Measurements from ENCODE around the gene KSR1.

Gene KSR1

GRCh38 chr17:27539794-27540317 lies 83.6 kb downstream of the KSR1 start:
- no peak for DNase-seq

- peak; percentile 28 for DNase-seq
Observed at GRCh38 chr17:27540318-27541101, 84.3 kb downstream of the KSR1 start.

- no peak for DNase-seq
Observed at GRCh38 chr17:27541301-27542023, 85.2 kb downstream of the KSR1 start.

- DNase-seq = no peak
Observed at GRCh38 chr17:27542841-27543463, 86.7 kb downstream of the KSR1 start.

GRCh38 chr17:27543464-27543856 lies 87.2 kb downstream of the KSR1 start:
- no peak for DNase-seq

- DNase-seq = no peak
Observed at GRCh38 chr17:27543958-27544349, 87.7 kb downstream of the KSR1 start.

- no peak for DNase-seq
Observed at GRCh38 chr17:27544350-27545131, 88.3 kb downstream of the KSR1 start.

- DNase-seq = peak; percentile 70
Observed at GRCh38 chr17:27545562-27546229, 89.4 kb downstream of the KSR1 start.

GRCh38 chr17:27546624-27547300 lies 90.5 kb downstream of the KSR1 start:
- no peak for DNase-seq

- DNase-seq = no peak
Observed at GRCh38 chr17:27547301-27547683, 91.0 kb downstream of the KSR1 start.

GRCh38 chr17:27548369-27548768 lies 92.1 kb downstream of the KSR1 start:
- no peak for DNase-seq

- DNase-seq = no peak
Observed at GRCh38 chr17:27549251-27549893, 93.1 kb downstream of the KSR1 start.

GRCh38 chr17:27550291-27550930 lies 94.2 kb downstream of the KSR1 start:
- DNase-seq = no peak

GRCh38 chr17:27550974-27551505 lies 94.8 kb downstream of the KSR1 start:
- DNase-seq = no peak

- DNase-seq = no peak
Observed at GRCh38 chr17:27551701-27552248, 95.5 kb downstream of the KSR1 start.

- DNase-seq = no peak
Observed at GRCh38 chr17:27552276-27552732, 96.1 kb downstream of the KSR1 start.

- DNase-seq = no peak
Observed at GRCh38 chr17:27553019-27553511, 96.8 kb downstream of the KSR1 start.

GRCh38 chr17:27554152-27554551 lies 97.9 kb downstream of the KSR1 start:
- DNase-seq = no peak

- DNase-seq = no peak
Observed at GRCh38 chr17:27554911-27555310, 98.7 kb downstream of the KSR1 start.

GRCh38 chr17:27555339-27555738 lies 99.1 kb downstream of the KSR1 start:
- DNase-seq = no peak
